ENCODE data around the gene FAM83F. TPM values are rescaled to one million over a fixed set of nuclear protein-coding genes. Genes with fewer than 3 reads are reported as not detected.

Gene FAM83F
- total and polyA plus RNA-seq, 2 experiments from 2014 or later: 0.18 TPM; not detected in 1

DNA sequence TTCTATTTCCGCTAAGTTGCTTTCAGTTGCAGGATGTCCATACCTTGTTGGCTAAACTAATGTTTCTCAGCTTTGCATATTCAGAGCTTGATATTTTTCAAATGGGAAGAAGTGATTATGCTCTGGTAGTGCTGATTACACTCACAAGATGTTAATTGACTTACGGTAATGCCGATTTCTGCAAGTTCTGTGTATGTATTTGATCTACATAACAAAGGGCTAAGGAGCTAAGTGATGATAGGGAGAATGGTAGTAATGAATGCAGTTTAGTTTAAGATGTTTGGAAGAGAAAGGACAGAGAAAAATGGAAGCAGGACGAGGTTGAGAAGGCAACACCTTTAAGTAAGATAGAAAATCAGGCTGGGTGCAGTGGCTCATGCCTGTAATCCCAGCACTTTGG lies 61.4 kb downstream of the FAM83F start:
- Histone ChIP-seq H3K4me3 (no peak overlapping the region), H3K4me1 (ENCODE audit: low read depth) (peaks cover 16% of the 10 kb centered on the region), H3K36me3 (no peaks in the 10 kb centered on the region), H3K9me3 (ENCODE audit: low read depth) (no peaks in the 10 kb centered on the region), H3K27me3 (no peaks in the 10 kb centered on the region), H3K27ac (no peak overlapping the region)
- DNase-seq (ENCODE audit: low read depth in 1 of 2, low spot score in 1 of 2): no peak
- TF ChIP-seq, protein P1, sequence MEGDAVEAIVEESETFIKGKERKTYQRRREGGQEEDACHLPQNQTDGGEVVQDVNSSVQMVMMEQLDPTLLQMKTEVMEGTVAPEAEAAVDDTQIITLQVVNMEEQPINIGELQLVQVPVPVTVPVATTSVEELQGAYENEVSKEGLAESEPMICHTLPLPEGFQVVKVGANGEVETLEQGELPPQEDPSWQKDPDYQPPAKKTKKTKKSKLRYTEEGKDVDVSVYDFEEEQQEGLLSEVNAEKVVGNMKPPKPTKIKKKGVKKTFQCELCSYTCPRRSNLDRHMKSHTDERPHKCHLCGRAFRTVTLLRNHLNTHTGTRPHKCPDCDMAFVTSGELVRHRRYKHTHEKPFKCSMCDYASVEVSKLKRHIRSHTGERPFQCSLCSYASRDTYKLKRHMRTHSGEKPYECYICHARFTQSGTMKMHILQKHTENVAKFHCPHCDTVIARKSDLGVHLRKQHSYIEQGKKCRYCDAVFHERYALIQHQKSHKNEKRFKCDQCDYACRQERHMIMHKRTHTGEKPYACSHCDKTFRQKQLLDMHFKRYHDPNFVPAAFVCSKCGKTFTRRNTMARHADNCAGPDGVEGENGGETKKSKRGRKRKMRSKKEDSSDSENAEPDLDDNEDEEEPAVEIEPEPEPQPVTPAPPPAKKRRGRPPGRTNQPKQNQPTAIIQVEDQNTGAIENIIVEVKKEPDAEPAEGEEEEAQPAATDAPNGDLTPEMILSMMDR (IDR thresholded peaks at IDR 0.05; ENCODE audit: low read depth, low read length): no peak

GRCh38 chr22:40056559-40056958 lies 61.8 kb downstream of the FAM83F start:
- Histone ChIP-seq H3K27me3 (no peaks in the 10 kb centered on the region), H3K36me3 (no peaks in the 10 kb centered on the region), H3K4me3 (no peak overlapping the region), H3K9me3 (ENCODE audit: low read depth) (no peaks in the 10 kb centered on the region), H3K4me1 (ENCODE audit: low read depth) (peaks cover 12% of the 10 kb centered on the region), H3K27ac (no peak overlapping the region)
- no peak for DNase-seq (ENCODE audit: low read depth in 1 of 2, low spot score in 1 of 2)
- TF ChIP-seq, protein P1 (IDR thresholded peaks at IDR 0.05; ENCODE audit: low read depth, low read length): no peak

DNA sequence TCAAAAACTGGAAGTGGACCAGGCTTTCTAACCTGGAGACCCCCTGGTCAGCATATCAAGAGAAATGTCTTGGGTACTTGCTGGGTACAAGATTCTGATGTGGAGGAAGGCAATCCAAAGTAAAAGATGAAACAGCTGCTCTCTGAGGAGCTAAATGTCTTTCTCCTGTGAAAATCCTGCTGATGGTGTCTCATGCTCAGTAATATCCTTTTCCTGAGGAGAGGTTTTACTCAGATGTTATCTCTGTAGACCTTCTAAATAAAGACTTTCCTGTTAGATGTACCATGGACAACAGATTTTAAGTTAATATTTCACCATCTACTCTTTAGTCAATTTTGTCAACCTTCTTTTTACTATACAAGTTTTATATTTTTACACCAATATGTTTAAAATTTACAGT lies 62.9 kb downstream of the FAM83F start:
- Histone ChIP-seq H3K4me1 (ENCODE audit: low read depth) (peaks cover 11% of the 10 kb centered on the region), H3K27ac (no peak overlapping the region), H3K27me3 (no peaks in the 10 kb centered on the region), H3K4me3 (no peak overlapping the region), H3K9me3 (ENCODE audit: low read depth) (no peaks in the 10 kb centered on the region), H3K36me3 (no peaks in the 10 kb centered on the region)
- TF ChIP-seq, protein P1 (IDR thresholded peaks at IDR 0.05; ENCODE audit: low read depth, low read length): no peak
- no peak for DNase-seq (ENCODE audit: low read depth in 1 of 2, low spot score in 1 of 2)

GRCh38 chr22:40058265-40058664 lies 63.5 kb downstream of the FAM83F start:
- H3K36me3 ChIP-seq: no peaks in the 10 kb centered on the region
- H3K4me3 ChIP-seq: no peak overlapping the region
- DNase-seq (ENCODE audit: low read depth in 1 of 2, low spot score in 1 of 2): no peak
- H3K27ac ChIP-seq: no peak overlapping the region
- H3K27me3 ChIP-seq: no peaks in the 10 kb centered on the region
- no peaks in the 10 kb centered on the region for H3K9me3 ChIP-seq (ENCODE audit: low read depth)
- H3K4me1 ChIP-seq (ENCODE audit: low read depth): peaks cover 11% of the 10 kb centered on the region
- TF ChIP-seq, protein P1 (IDR thresholded peaks at IDR 0.05; ENCODE audit: low read depth, low read length): no peak

GRCh38 chr22:40065981-40066380 lies 71.2 kb downstream of the FAM83F start:
- Histone ChIP-seq H3K27ac (no peak overlapping the region), H3K27me3 (no peaks in the 10 kb centered on the region), H3K36me3 (no peaks in the 10 kb centered on the region), H3K9me3 (ENCODE audit: low read depth) (no peaks in the 10 kb centered on the region), H3K4me3 (no peak overlapping the region), H3K4me1 (ENCODE audit: low read depth) (peaks cover 11% of the 10 kb centered on the region)
- TF ChIP-seq, protein P1 (IDR thresholded peaks at IDR 0.05; ENCODE audit: low read depth, low read length): no peak
- no peak for DNase-seq (ENCODE audit: low read depth in 1 of 2, low spot score in 1 of 2)

DNA sequence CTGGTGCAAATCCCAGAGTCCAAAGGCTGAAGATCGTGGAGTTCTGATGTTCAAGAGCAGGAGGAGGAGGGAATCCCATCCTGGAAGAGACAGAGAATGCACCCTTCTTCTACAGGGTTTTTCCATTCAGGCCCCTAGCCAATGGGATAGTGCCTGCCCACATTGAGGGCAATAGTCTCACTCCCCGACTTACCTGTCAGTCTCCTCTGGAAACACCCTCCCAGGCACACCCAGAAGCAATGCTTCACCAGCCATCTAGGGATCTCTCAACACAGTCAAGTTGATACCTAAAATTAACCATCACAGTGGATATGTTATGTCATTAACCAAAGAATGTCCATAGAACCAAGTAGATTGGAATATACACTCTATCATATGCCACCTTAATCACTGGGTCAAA lies 72.9 kb downstream of the FAM83F start:
- Histone ChIP-seq H3K27me3 (no peaks in the 10 kb centered on the region), H3K9me3 (ENCODE audit: low read depth) (no peaks in the 10 kb centered on the region), H3K36me3 (no peaks in the 10 kb centered on the region), H3K4me1 (ENCODE audit: low read depth) (peaks cover 16% of the 10 kb centered on the region), H3K27ac (no peak overlapping the region), H3K4me3 (no peak overlapping the region)
- TF ChIP-seq, protein P1 (IDR thresholded peaks at IDR 0.05; ENCODE audit: low read depth, low read length): no peak
- no peak for DNase-seq (ENCODE audit: low read depth in 1 of 2, low spot score in 1 of 2)
